Tibial nerve (tissue), 4 donors: ENCODE data around the gene GOLGA8B.
"Not testable (repeated sequence)": the region's sequence is repeated elsewhere in the genome, so short reads cannot be mapped to it uniquely, and the experiment has no call there.

ENCODE experiments used
- CTCF ChIP-seq, 5 experiments: fragments of 200-600 bp in 3 of 5; fragments of 450-650 bp in 2 of 5; sonication (generic) in 3 of 5; IDR thresholded peaks; one replicate each; pipeline ENCODE4 v1.5.1; 2016 to 2019; ENCODE audit warnings: antibody characterized with exemption in 5 of 5, mild to moderate bottlenecking in 3 of 5, moderate library complexity in 2 of 5
- EP300 ChIP-seq, 2 donors: sonication (generic); formaldehyde crosslinking; IDR thresholded peaks; one replicate each; pipeline ENCODE4 v1.6.1; 2017; ENCODE audit warnings: antibody characterized with exemption in 2 of 2, mild to moderate bottlenecking in 1 of 2

- TF ChIP-seq CTCF, EP300 (IDR thresholded peaks at IDR 0.05): not testable (repeated sequence)
Measured at GRCh38 chr15:34560814-34561213, 22.6 kb downstream of the GOLGA8B start.
